Fibroblast of lung (primary cell): ENCODE results near the gene OAF. TPM values are rescaled to one million over a fixed set of nuclear protein-coding genes. Genes with fewer than 3 reads are reported as not detected.

Experiments
- DNase-seq, 2 donors: peaks; one replicate each; pipeline versions ENCODE4 v3.0.0 to v3.0.0-alpha.2; 2010; ENCODE audit warnings: low read depth in 2 of 2
- H2AFZ ChIP-seq: 2 replicates; pipeline ENCODE4 v1.5.1; 2012; ENCODE audit warnings: low read length, control low read depth, inconsistent platforms
- H3K27ac ChIP-seq: 2 replicates; pipeline ENCODE4 v1.5.1; 2011; ENCODE audit warnings: low read length, control low read depth; ENCODE audit not compliant: insufficient read depth
- H3K27me3 ChIP-seq: 2 replicates; pipeline ENCODE4 v1.5.1; 2011; ENCODE audit warnings: mild to moderate bottlenecking, low read length; ENCODE audit not compliant: control insufficient read depth, insufficient read depth
- H3K36me3 ChIP-seq: 2 replicates; pipeline ENCODE4 v1.5.1; 2011; ENCODE audit warnings: low read length; ENCODE audit not compliant: control insufficient read depth, insufficient read depth
- H3K4me1 ChIP-seq: 2 replicates; pipeline ENCODE4 v1.5.1; 2011; ENCODE audit warnings: low read length; ENCODE audit not compliant: control insufficient read depth, insufficient read depth; ENCODE audit errors: extremely low read depth
- H3K4me2 ChIP-seq: 2 replicates; pipeline ENCODE4 v1.5.1; 2011; ENCODE audit warnings: low read length, control low read depth; ENCODE audit not compliant: insufficient read depth; ENCODE audit errors: extremely low read depth
- H3K4me3 ChIP-seq, 4 experiments: fragments of 200-600 bp in 1 of 4; sonication (generic) in 1 of 4; replicated peaks in 1 of 4; 2 replicates each; pipeline ENCODE4 v1.5.1; 2011 to 2016; ENCODE audit warnings: low read length in 4 of 4, low read depth in 3 of 4, mild to moderate bottlenecking in 3 of 4, control low read depth in 2 of 4, inconsistent platforms in 1 of 4, mixed read lengths in 1 of 4; ENCODE audit not compliant: insufficient read depth in 1 of 4; ENCODE audit errors: control extremely low read depth in 1 of 4
- H3K79me2 ChIP-seq: 2 replicates; pipeline ENCODE4 v1.5.1; 2012; ENCODE audit warnings: mild to moderate bottlenecking, low read length, inconsistent platforms; ENCODE audit not compliant: control insufficient read depth, insufficient read depth
- H3K9ac ChIP-seq: 2 replicates; pipeline ENCODE4 v1.5.1; 2011; ENCODE audit warnings: mild to moderate bottlenecking, low read length, control low read depth; ENCODE audit not compliant: insufficient read depth
- H3K9me3 ChIP-seq: 2 replicates; pipeline ENCODE4 v1.5.1; 2012; ENCODE audit warnings: low read depth, low read length; ENCODE audit not compliant: control insufficient read depth, insufficient read depth
- H4K20me1 ChIP-seq: 2 replicates; pipeline ENCODE4 v1.5.1; 2011; ENCODE audit warnings: low read length; ENCODE audit not compliant: control insufficient read depth, insufficient read depth; ENCODE audit errors: extremely low read depth
- CTCF ChIP-seq, 2 donors: IDR thresholded peaks in 1 of 2; conservative IDR thresholded peaks in 1 of 2; 1 replicate in 1 of 2; 2 replicates in 1 of 2; pipeline ENCODE4 v1.5.1; 2011 to 2012; ENCODE audit warnings: low read length in 2 of 2, control low read depth in 1 of 2, inconsistent platforms in 1 of 2, low read depth in 1 of 2, mild to moderate bottlenecking in 1 of 2
- EZH2 ChIP-seq: IDR thresholded peaks from 2 replicates; pipeline ENCODE4 v1.5.1; 2012; ENCODE audit warnings: low read length, control low read depth, mild to moderate bottlenecking; ENCODE audit errors: missing control alignments
- polyA plus RNA-seq, 2 donors: library from polyadenylated mRNA; depleted of rRNA in 1 of 2; stranded (reverse) in 1 of 2; unstranded in 1 of 2; fragments of >200 nt; gene quantifications; 2 replicates each; pipeline ENCODE4 v1.2.1, GENCODE V29; 2011 to 2012; ENCODE audit warnings: missing spikeins in 1 of 2
- total RNA-seq: library from RNA; depleted of rRNA; stranded (reverse); fragments of >200 nt; gene quantifications from 2 replicates; pipeline ENCODE4 v1.2.1, GENCODE V29; 2014

Gene OAF
- total and polyA plus RNA-seq, 2 donors (not counting 1 experiment from before 2014, with no cell fraction given): 20.0 to 22.7 TPM

GRCh38 chr11:120194166-120194565 is 16.7 kb upstream of the OAF start:
- H2AFZ ChIP-seq: no peak overlapping the region
- DNase-seq: no peak

GRCh38 chr11:120195601-120196320 is 15.1 kb upstream of the OAF start:
- DNase-seq: no peak
- no peaks in the 10 kb centered on the region for H4K20me1 ChIP-seq
- no peaks in the 10 kb centered on the region for H3K4me1 ChIP-seq
- H3K36me3 ChIP-seq: no peaks in the 10 kb centered on the region
- H3K9ac ChIP-seq: no peak overlapping the region
- H3K27me3 ChIP-seq: peaks cover 21% of the 10 kb centered on the region
- no peaks in the 10 kb centered on the region for H3K79me2 ChIP-seq
- no peaks in the 10 kb centered on the region for H3K9me3 ChIP-seq
- TF ChIP-seq CTCF (conservative IDR thresholded peaks at IDR 0.05 in 1 of 2, IDR thresholded peaks at IDR 0.05 in 1 of 2; ENCODE audit: low read depth in 1 of 2, low read length in 2 of 2): no peak
- no peak for TF ChIP-seq EZH2
- no peak overlapping the region for H3K4me3 ChIP-seq
- no peak overlapping the region for H2AFZ ChIP-seq
- no peak overlapping the region for H3K4me2 ChIP-seq
- no peak overlapping the region for H3K27ac ChIP-seq

More at GRCh38 chr11:120194166-120194565, 16.7 kb upstream of the OAF start:
- Histone ChIP-seq H3K9ac (no peak overlapping the region), H3K9me3 (no peaks in the 10 kb centered on the region), H3K4me2 (no peak overlapping the region), H3K36me3 (no peaks in the 10 kb centered on the region), H3K27me3 (peaks cover 26% of the 10 kb centered on the region), H3K27ac (no peak overlapping the region), H3K79me2 (no peaks in the 10 kb centered on the region), H4K20me1 (no peaks in the 10 kb centered on the region), H3K4me1 (no peaks in the 10 kb centered on the region), H3K4me3 (no peak overlapping the region)
- TF ChIP-seq EZH2 (no peak), CTCF (conservative IDR thresholded peaks at IDR 0.05 in 1 of 2, IDR thresholded peaks at IDR 0.05 in 1 of 2; ENCODE audit: low read depth in 1 of 2, low read length in 2 of 2) (no peak)

- no peak for DNase-seq
- H3K4me2 ChIP-seq: no peak overlapping the region
- H4K20me1 ChIP-seq: no peaks in the 10 kb centered on the region
- no peak overlapping the region for H3K27ac ChIP-seq
- H3K9ac ChIP-seq: no peak overlapping the region
- no peaks in the 10 kb centered on the region for H3K4me1 ChIP-seq
- no peaks in the 10 kb centered on the region for H3K9me3 ChIP-seq
- H3K4me3 ChIP-seq: no peak overlapping the region
- H3K36me3 ChIP-seq: no peaks in the 10 kb centered on the region
- H3K79me2 ChIP-seq: no peaks in the 10 kb centered on the region
- no peak overlapping the region for H2AFZ ChIP-seq
- TF ChIP-seq CTCF (conservative IDR thresholded peaks at IDR 0.05 in 1 of 2, IDR thresholded peaks at IDR 0.05 in 1 of 2; ENCODE audit: low read depth in 1 of 2, low read length in 2 of 2): no peak
- no peak for TF ChIP-seq EZH2
- peaks cover 23% of the 10 kb centered on the region for H3K27me3 ChIP-seq
Measured at GRCh38 chr11:120196826-120197225, 14.0 kb upstream of the OAF start.
